Endothelial cell (in vitro differentiated cells): ENCODE results near the gene CCDC122. TPM values are rescaled to one million over a fixed set of nuclear protein-coding genes. Genes with fewer than 3 reads are reported as not detected.

Experiments used
- DNase-seq: peaks from one replicate; pipeline ENCODE4 v3.0.0; 2021; ENCODE audit warnings: low spot score
- H3K27ac Mint-ChIP-seq: one replicate; pipeline ENCODE4 v1.8.0; 2021; ENCODE audit warnings: mixed read lengths, inconsistent platforms; ENCODE audit not compliant: unreplicated experiment
- H3K27me3 Mint-ChIP-seq: one replicate; pipeline ENCODE4 v1.8.0; 2021; ENCODE audit warnings: mild to moderate bottlenecking, moderate library complexity, mixed read lengths, inconsistent platforms; ENCODE audit not compliant: unreplicated experiment
- H3K36me3 Mint-ChIP-seq: one replicate; pipeline ENCODE4 v1.8.0; 2021; ENCODE audit warnings: mild to moderate bottlenecking, low read depth, mixed read lengths, inconsistent platforms; ENCODE audit not compliant: unreplicated experiment
- H3K4me1 Mint-ChIP-seq: one replicate; pipeline ENCODE4 v1.8.0; 2021; ENCODE audit warnings: mild to moderate bottlenecking, mixed read lengths, inconsistent platforms; ENCODE audit not compliant: unreplicated experiment
- H3K4me3 Mint-ChIP-seq: one replicate; pipeline ENCODE4 v1.8.0; 2021; ENCODE audit warnings: mild to moderate bottlenecking, mixed read lengths, inconsistent platforms; ENCODE audit not compliant: unreplicated experiment
- H3K9me3 Mint-ChIP-seq: one replicate; pipeline ENCODE4 v1.8.0; 2021; ENCODE audit warnings: mixed read lengths, inconsistent platforms; ENCODE audit not compliant: unreplicated experiment
- CTCF ChIP-seq: fragments of 200-600 bp; sonication (generic); IDR thresholded peaks from one replicate; pipeline ENCODE4 v1.5.0; 2021; ENCODE audit warnings: antibody characterized with exemption; ENCODE audit not compliant: unreplicated experiment
- total RNA-seq: library from RNA; stranded (reverse); fragmentation: NEBNext Ultra II Directional; extraction: Animal tissue kit (Norgen Biotek cat#: 25700); gene quantifications from one replicate; pipeline ENCODE4 v1.2.1, GENCODE V29; 2021; ENCODE audit not compliant: unreplicated experiment

The CCDC122 gene
- total RNA-seq, 1 donor from 2014 or later: 7.1 TPM

GRCh38 chr13:43848001-43848649 lies 31.4 kb downstream of the CCDC122 start:
- Mint-ChIP-seq H3K36me3 (peaks cover 19% of the 10 kb centered on the region), H3K4me3 (no peak overlapping the region), H3K4me1 (peaks cover 4% of the 10 kb centered on the region), H3K27ac (no peak overlapping the region), H3K9me3 (peaks cover 14% of the 10 kb centered on the region), H3K27me3 (no peaks in the 10 kb centered on the region)
- no peak for DNase-seq
- no peak for TF ChIP-seq CTCF

GRCh38 chr13:43846496-43847158 lies 32.9 kb downstream of the CCDC122 start:
- TF ChIP-seq CTCF: no peak
- H3K4me1 Mint-ChIP-seq: peaks cover 4% of the 10 kb centered on the region
- DNase-seq: no peak
- no peak overlapping the region for H3K4me3 Mint-ChIP-seq
- no peak overlapping the region for H3K27ac Mint-ChIP-seq
- peaks cover 6% of the 10 kb centered on the region for H3K9me3 Mint-ChIP-seq
- H3K36me3 Mint-ChIP-seq: peaks cover 10% of the 10 kb centered on the region
- H3K27me3 Mint-ChIP-seq: no peaks in the 10 kb centered on the region

DNA sequence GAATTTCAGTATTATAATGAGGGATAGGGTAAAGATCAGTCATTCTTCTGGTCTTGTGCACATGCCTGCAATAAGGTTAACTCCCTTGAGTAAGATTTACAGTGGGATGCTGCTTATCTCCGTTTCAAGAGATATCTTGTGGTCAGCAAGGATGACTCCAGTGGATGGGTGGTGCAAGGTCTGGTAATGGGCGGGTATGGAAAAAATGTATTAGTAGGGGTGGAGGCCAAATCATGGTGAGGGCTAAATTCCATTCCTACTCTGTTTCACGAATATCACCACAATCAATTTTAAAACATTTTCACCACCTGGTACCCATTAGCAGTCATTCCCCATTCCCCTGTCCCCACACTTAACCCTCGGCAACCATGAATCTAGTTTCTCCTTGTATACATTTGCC lies 40.6 kb downstream of the CCDC122 start:
- Mint-ChIP-seq H3K27me3 (no peaks in the 10 kb centered on the region), H3K4me1 (no peaks in the 10 kb centered on the region), H3K9me3 (no peaks in the 10 kb centered on the region), H3K4me3 (no peak overlapping the region), H3K27ac (no peak overlapping the region), H3K36me3 (no peaks in the 10 kb centered on the region)
- no peak for TF ChIP-seq CTCF
- no peak for DNase-seq

GRCh38 chr13:43835701-43836100 lies 43.8 kb downstream of the CCDC122 start:
- H3K27ac Mint-ChIP-seq: no peak overlapping the region
- no peak for TF ChIP-seq CTCF
- no peaks in the 10 kb centered on the region for H3K4me1 Mint-ChIP-seq
- H3K27me3 Mint-ChIP-seq: no peaks in the 10 kb centered on the region
- H3K9me3 Mint-ChIP-seq: no peaks in the 10 kb centered on the region
- no peak overlapping the region for H3K4me3 Mint-ChIP-seq
- no peak for DNase-seq
- no peaks in the 10 kb centered on the region for H3K36me3 Mint-ChIP-seq

GRCh38 chr13:43831088-43831487 lies 48.5 kb downstream of the CCDC122 start:
- Mint-ChIP-seq H3K27me3 (no peaks in the 10 kb centered on the region), H3K27ac (no peak overlapping the region), H3K4me3 (no peak overlapping the region), H3K9me3 (no peaks in the 10 kb centered on the region), H3K36me3 (no peaks in the 10 kb centered on the region), H3K4me1 (no peaks in the 10 kb centered on the region)
- no peak for TF ChIP-seq CTCF
- DNase-seq: no peak
